Islet precursor cell (in vitro differentiated cells): ENCODE results near the gene CCL17.
"Not testable (repeated sequence)": the region's sequence is repeated elsewhere in the genome, so short reads cannot be mapped to it uniquely, and the experiment has no call there.

ENCODE experiments used
- DNase-seq: peaks from one replicate; pipeline ENCODE4 v3.0.0-alpha.2; 2018

The CCL17 gene

GRCh38 chr16:57379579-57379978 is 25.0 kb upstream of the CCL17 start:
- DNase-seq = peak; percentile 77

GRCh38 chr16:57380671-57381462 is 23.7 kb upstream of the CCL17 start:
- DNase-seq = no peak

GRCh38 chr16:57381791-57382534 is 22.6 kb upstream of the CCL17 start:
- no peak for DNase-seq

- no peak for DNase-seq
These were observed 21.9 kb upstream of the CCL17 start for GRCh38 chr16:57382535-57383275.

- DNase-seq = peak; percentile 95
These were observed 21.0 kb upstream of the CCL17 start for GRCh38 chr16:57383276-57384247.

- no peak for DNase-seq
These were observed 20.1 kb upstream of the CCL17 start for GRCh38 chr16:57384248-57385070.

- DNase-seq = no peak
These were observed 19.5 kb upstream of the CCL17 start for GRCh38 chr16:57385083-57385482.

GRCh38 chr16:57386381-57386951 is 18.1 kb upstream of the CCL17 start:
- DNase-seq = no peak

- DNase-seq = no peak
These were observed 16.8 kb upstream of the CCL17 start for GRCh38 chr16:57387598-57388354.

GRCh38 chr16:57388359-57389086 is 16.0 kb upstream of the CCL17 start:
- DNase-seq = no peak

GRCh38 chr16:57389087-57389468 is 15.5 kb upstream of the CCL17 start:
- no peak for DNase-seq

- DNase-seq = no peak
These were observed 13.8 kb upstream of the CCL17 start for GRCh38 chr16:57390636-57391295.

GRCh38 chr16:57391300-57391699 is 13.3 kb upstream of the CCL17 start:
- no peak for DNase-seq

- DNase-seq = no peak
These were observed 12.9 kb upstream of the CCL17 start for GRCh38 chr16:57391708-57392107.

- no peak for DNase-seq
These were observed 11.9 kb upstream of the CCL17 start for GRCh38 chr16:57392694-57393093.

- no peak for DNase-seq
These were observed 10.1 kb upstream of the CCL17 start for GRCh38 chr16:57394444-57394843.

- no peak for DNase-seq
These were observed 9.5 kb upstream of the CCL17 start for GRCh38 chr16:57395026-57395425.

GRCh38 chr16:57396786-57397185 is 7.8 kb upstream of the CCL17 start:
- DNase-seq = no peak

- not testable (repeated sequence) for DNase-seq
These were observed 7.1 kb upstream of the CCL17 start for GRCh38 chr16:57397493-57397892.
